Astrocyte of the hippocampus (primary cell): ENCODE data around the gene WLS.
A peak's percentile ranks its signal among the peaks of the same experiment; 100 is the strongest.
"Not testable (repeated sequence)": the region's sequence is repeated elsewhere in the genome, so short reads cannot be mapped to it uniquely, and the experiment has no call there.

Experiments
- DNase-seq: peaks from one replicate; pipeline ENCODE4 v3.0.0; 2011; ENCODE audit warnings: low read depth, low spot score

The WLS gene

DNA sequence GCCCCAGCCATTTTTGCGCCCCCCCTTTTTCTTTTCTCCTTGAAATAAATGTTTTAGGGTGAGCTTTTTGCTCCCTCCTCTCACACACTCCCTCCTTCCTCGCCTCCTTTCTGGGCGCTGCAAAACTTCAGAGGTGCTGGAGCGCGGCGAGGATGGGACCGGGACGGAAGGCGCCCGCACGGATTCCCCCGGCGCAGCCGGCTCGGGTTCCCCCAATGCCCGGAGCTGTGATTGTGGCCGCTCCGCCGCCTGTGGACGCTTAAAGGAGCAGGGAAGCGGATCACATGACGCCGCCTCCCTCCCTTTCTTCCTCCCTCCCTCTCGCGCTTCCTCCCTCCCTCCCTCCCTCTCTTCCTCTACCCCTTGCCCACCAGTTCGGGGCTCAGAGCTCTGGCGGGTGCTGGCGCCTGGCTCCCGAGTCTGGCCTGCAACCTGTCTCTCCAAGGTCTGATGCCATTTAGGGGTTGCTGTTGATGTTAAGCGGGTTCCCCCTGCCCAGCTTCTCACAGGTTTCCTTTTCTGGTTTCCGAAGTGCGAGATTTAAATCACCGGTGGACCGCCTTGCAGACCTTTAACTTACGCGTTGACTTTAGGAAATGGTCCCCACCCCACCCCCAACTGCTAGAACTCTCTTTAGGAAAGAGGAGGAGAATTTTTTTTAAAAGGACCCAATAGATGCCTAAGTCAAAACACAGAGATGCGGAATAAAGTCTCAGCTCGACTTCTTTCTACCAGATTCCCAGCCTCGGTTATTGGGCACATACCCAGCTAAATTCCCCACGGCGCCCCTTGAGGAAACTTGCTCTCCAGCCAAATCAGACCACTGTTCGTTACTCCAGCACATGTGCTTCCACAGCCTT is at the start of gene WLS:
TSS of gene WLS (minus strand) at position 235 of the 860 bp plus-strand sequence. CDS start at position 11, 224 bp downstream.
- DNase-seq = peak; percentile 87

GRCh38 chr1:68280286-68280685 is 48.0 kb upstream of the WLS start:
- no peak for DNase-seq

DNA sequence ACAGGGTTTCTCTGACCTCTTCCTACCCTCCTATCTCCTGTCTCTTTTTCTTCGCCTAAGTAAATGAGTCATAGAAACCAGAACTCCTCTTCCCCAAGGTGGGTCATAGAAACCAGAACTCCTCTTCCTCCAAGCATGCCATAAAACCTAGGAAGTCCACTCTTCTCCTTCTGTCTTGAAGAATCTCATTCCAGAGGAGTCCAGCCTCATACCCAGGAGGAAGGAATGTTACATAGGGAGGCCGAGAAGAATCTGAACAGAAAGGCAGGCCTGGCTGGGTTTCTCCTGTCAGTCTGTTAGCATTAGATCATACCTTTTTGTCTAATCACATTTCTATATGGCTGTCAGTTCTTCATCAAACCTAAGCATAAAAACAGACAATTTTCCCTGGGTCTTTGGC is 47.5 kb upstream of the WLS start:
- DNase-seq = no peak

GRCh38 chr1:68278221-68278620 is 45.9 kb upstream of the WLS start:
- DNase-seq = no peak

DNA sequence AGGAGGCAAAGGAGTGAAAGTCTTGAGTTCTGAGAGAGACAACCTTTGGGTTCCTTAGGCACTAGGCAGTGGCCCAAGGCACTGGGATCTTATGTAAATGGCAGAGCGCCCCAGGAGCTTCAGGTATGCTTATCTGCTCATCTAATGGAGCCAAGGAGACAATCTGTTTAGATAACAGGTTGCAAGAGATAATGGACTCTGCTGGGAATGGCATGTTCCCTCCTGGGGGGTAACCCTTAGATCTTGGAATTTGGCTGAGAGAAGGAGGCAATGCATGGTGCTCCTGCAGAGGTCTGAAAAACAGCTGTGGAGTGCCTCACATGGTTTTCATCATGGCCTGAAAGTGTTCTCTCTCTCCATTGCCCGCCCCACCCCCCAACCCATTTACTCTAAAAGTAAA is 44.1 kb upstream of the WLS start:
- DNase-seq = no peak

DNA sequence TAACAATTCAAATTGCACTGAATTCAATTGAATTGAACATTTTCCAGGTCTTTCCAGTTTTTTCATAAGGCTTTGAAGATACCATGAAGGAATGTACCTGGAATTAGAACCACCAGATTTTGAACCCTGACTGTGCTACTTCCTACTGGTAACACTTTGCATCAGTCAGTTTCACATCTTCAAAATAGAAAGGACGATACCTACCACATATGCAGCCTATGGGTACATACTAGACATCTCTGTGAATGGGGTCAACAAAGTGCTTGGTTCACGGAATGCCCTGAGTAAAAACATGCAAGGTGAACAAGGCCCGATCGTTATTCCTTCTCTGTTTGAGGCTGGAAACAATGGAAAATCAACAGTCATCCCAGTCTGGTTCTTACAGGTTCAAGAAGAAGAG is 41.2 kb upstream of the WLS start:
- DNase-seq = no peak

- DNase-seq = no peak
Observed at GRCh38 chr1:68271596-68271995, 39.3 kb upstream of the WLS start.

DNA sequence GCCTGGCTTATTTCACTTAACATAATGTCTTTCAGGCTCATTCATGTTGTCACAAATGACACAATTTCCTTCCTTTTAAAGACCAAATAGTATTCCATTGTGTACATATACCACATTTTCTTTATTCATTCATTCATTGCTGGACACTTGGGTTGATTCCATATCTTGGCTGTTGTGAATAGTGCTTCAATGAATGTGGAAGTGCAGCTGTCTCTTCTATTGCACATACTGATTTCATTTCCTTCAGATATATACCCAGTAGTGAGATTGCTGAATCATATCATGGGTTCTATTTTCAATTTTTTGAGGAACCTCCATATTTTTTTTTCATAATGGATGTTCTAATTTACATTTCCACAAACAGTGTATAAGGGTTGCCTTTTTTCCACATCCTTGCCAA is 38.6 kb upstream of the WLS start:
- no peak for DNase-seq

- peak; percentile 72 for DNase-seq
Observed at GRCh38 chr1:68269637-68270430, 37.5 kb upstream of the WLS start.

DNA sequence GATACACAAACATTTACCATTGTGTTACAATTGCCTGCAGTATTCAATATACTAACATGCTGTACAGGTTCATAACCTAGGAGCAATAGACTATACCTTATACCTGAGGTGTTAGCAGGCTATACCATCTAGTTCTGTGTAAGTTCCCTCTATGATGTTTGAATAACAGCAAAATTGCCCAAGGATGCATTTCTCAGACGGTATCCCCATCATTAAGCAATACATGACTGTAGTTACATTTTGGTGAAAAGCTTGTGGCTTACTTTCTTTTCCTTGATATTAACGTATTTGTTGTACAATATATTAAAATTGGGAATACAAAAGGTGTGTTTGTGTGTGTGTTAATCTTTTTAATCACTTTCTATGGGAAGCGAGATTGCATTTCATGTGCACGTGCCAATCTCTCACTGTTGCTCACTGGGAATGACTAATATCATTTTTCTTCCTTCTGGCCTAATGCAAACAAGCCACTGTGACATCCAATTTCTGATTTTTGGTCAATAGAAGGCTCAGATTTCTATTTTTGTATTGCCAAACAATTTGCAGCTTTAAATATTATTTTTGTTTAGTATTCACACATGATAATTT is 36.7 kb upstream of the WLS start:
- DNase-seq = no peak

- not testable (repeated sequence) for DNase-seq
Observed at GRCh38 chr1:68256824-68257223, 24.5 kb upstream of the WLS start.

DNA sequence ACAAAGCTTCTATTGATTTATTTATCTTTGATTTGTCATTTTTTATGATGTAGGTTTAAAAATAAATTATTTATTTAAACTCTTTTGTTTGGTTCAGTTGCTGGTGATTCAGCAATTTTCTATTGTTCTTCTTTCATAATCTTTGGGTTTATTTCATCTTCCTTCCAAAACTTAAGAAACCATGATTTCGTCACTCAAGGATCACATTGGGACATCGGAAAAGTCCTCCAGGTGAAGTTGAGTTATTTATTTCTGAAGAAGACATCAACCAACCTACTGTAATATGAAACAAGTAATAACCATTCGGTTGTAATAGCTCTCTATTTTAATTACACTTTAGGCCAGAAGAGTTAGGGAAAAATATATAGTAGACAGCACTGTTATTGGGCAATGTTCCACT is 23.0 kb upstream of the WLS start:
- no peak for DNase-seq

GRCh38 chr1:68254667-68255226 is 22.4 kb upstream of the WLS start:
- DNase-seq = no peak

GRCh38 chr1:68237040-68237439 is 4.7 kb upstream of the WLS start:
- no peak for DNase-seq

DNA sequence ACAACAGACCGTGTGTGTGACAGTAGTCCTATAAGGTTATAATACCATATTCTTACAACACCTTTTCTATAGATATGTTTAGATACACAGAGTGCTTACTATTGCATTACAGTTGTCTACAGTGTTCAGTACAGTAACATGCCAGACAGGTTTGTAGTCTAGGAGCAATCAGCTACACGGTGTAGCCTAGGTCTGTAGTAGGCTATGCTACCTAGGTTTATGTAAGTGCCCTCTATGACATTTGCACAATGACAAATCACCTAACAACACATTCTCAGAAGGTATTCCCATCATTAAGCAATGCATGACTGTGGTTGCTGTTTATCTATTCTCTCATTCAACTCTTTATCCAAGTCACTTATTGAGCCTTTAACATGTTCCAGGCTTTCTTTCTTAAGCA is 1.8 kb upstream of the WLS start:
- DNase-seq = no peak

DNA sequence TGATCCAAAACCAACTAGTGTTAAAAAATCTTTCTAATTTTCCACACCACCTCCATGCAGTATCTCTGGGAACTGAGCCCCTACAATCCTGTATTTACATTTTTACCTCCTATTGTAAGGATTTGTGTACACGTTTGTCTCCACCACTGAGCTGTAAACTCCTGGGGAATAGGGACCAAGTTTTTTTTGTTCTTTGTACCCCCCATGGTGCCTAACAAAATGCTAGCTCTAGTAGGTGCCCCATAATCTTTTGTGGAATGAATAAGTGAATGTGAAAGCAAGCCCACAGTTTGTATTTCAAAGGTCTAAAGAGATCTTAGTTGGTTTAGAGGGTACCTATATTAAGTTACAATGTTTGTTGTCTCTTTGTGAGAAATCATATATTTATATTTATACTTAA is 879 bp upstream of the WLS start:
- DNase-seq = no peak

DNA sequence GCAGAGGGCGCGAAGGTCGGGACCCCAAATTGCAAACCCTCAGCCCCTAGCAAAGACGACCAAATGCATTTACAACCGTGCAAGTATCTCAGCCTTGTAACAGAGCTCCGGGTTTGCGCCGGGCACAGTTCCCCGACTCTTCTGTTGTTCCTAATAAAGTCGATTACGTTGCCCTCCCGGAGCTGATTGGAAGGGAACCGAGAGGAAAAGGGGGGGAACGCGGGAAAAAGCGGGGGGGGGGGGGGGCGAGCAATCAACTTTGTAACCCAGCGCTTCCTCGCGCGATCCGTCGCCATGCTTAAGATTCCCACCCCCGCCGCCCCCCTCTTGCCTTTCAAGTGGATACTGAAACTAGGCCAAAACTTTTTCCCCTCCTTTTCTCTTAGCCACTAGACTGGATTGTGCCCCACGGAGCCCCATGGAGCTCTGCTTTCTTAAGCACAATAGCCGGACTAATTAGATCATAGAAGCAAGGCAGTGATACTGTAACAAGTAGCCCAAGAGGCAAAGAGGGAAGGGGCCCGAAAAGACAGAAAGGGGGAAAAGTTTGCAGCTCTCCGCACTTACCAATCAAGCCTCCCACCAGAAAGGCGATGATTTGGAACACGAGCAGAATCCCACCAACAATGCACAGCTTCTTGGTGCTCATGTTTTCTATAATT is 565 bp downstream of the WLS start:
- DNase-seq = peak; percentile 85

DNA sequence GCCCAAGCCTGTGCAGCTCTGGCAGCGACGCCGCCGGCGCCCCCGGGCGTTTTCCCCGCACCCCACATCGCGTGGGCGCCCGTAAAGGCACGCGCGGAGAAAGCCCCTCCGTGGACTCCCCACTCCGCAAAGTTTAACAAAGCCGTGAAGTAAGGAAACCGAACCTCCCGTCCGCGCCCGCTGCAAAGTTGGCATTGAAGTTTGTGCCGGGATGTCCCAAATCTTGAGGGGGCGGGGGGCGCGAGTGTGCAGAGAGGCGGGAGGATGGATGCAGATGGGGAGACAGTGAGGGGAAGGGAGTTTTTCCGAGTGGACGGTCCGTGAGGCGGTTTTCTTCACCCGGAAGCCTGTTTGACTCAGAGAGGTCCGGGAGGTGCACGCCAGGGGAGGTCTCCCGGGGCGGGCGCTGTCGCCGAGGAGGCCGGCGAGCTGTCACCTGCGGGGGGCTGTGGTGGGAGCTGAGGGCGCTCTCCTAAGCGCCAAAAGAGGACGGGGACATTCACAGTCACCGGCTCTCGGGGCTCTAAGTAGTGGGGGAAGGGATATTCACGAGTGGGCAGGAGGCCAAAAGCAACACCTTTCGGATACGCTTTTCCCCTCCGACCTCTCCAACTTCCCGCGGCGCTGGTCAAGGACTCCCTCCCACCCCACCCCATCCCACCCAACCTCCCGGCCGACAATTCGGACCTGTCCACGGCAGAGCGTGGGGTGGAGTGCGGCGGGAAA is 1.3 kb downstream of the WLS start:
- DNase-seq = peak; percentile 51

DNA sequence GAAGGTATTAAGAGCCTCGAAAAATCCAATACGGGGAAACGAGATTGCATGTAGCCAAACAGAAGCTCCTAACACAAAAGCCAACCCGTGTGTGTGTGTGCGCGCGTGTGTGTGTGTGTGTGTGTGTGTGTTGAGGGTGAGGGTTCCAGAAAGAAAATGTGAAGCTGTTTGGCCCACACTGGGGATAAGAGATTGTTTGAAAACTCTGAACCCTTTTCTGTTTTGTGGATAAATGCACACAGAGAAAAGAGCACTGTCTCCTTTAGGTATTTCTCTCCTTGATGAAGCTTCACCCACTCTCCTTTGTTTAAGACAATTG is 1.9 kb downstream of the WLS start:
- DNase-seq = peak; percentile 60

DNA sequence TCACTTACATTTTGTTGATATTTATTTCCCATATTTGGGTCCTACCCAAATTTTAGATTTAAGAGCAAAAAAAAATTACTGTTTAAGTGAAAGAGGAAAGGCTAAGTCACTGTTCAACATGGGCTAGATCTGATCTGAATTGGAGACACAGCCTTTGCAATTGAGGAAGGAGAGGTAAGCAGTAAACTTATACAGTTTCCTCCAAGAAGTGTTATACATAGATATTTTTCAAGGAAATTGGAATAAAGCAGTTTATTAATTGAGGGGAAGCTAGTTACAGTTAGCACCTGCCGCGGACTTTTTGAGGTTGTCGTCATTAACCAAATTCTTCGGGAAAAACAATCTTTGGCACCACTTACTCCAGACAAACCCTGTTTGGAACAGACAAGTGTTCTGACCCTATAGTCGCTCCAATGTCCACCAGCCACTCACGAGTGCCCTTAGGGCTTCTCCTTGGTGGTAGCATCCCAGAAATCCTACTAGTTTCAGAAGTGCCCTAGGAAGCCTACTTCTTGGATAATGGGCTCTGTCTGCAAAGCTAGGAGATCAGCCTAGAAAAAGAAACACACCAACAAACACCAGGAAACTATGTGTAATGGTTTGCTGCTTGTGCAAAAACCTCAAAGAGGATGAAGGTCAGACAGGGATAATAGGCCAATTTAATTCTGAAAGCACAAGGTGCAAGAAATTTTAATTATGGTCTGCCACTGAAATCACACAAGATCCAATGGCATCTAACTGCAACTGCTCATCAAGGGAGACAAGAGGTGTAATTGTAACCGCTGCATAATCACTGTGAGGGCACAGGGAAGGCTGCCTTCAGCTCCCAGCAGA is 2.5 kb downstream of the WLS start:
- DNase-seq = no peak
